DOHH2 (cell line): Measurements from ENCODE around the gene CRYBG1.
A peak's percentile ranks its signal among the peaks of the same experiment; 100 is the strongest.

Experiments used
- EZH2phosphoT487 ChIP-seq: fragments of 200-600 bp; sonication (generic); IDR thresholded peaks from 2 replicates; pipeline ENCODE4 v1.6.1; 2017; ENCODE audit warnings: borderline replicate concordance, mild to moderate bottlenecking, antibody characterized with exemption, low read length, moderate library complexity, mixed read lengths
- TF ChIP-seq, protein P1 (sequence below): fragments of 200-600 bp; sonication (generic); IDR thresholded peaks from one replicate; pipeline ENCODE4 v1.5.1; 2014; ENCODE audit warnings: antibody characterized with exemption, mild to moderate bottlenecking, low read depth, low read length; ENCODE audit not compliant: poor library complexity, severe bottlenecking

DNA sequence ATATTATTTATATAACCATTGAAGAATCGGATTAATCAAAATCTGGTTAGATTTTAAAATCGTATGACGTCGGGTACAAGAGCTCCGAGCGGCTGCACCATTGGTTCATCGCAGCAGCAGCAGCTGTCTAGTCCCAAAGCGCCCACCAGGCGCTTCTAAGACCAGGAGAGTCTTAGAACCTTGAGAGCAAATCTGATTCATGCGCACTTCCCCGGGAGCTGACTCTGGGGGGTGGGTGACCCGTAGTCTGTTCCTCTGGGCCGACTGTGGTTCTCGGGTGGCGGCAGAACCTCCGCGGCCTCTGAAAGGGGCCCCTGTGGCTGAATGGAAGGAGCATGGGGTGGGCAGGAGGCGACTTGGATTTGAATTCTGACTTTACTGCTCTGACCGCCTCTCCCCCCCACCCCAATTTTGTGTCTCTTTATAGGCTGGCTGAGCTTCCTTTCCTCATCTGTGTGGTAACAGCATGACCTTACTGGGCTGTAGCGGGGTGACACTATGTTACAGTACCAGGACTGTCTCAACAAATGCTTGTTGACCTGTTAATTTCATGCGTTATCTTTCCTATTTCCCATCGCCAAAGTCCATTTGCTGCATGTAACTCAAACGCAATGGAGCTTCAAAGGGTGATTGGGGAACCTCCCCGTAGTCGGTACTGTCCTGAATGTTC is 149.0 kb downstream of the CRYBG1 start:
- TF ChIP-seq, protein P1, sequence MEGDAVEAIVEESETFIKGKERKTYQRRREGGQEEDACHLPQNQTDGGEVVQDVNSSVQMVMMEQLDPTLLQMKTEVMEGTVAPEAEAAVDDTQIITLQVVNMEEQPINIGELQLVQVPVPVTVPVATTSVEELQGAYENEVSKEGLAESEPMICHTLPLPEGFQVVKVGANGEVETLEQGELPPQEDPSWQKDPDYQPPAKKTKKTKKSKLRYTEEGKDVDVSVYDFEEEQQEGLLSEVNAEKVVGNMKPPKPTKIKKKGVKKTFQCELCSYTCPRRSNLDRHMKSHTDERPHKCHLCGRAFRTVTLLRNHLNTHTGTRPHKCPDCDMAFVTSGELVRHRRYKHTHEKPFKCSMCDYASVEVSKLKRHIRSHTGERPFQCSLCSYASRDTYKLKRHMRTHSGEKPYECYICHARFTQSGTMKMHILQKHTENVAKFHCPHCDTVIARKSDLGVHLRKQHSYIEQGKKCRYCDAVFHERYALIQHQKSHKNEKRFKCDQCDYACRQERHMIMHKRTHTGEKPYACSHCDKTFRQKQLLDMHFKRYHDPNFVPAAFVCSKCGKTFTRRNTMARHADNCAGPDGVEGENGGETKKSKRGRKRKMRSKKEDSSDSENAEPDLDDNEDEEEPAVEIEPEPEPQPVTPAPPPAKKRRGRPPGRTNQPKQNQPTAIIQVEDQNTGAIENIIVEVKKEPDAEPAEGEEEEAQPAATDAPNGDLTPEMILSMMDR = peak; percentile 12
- TF ChIP-seq EZH2phosphoT487 = no peak
